HG02763 (cell line): Measurements from ENCODE around the gene NUBPL.

Source experiments
- ATAC-seq: cut with Tn5 transposase; IDR thresholded peaks from one replicate; pipeline ENCODE4 v1.9.1; 2021; ENCODE audit warnings: mild to moderate bottlenecking, moderate library complexity; ENCODE audit not compliant: unreplicated experiment

Gene NUBPL, protein sequence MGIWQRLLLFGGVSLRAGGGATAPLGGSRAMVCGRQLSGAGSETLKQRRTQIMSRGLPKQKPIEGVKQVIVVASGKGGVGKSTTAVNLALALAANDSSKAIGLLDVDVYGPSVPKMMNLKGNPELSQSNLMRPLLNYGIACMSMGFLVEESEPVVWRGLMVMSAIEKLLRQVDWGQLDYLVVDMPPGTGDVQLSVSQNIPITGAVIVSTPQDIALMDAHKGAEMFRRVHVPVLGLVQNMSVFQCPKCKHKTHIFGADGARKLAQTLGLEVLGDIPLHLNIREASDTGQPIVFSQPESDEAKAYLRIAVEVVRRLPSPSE

DNA sequence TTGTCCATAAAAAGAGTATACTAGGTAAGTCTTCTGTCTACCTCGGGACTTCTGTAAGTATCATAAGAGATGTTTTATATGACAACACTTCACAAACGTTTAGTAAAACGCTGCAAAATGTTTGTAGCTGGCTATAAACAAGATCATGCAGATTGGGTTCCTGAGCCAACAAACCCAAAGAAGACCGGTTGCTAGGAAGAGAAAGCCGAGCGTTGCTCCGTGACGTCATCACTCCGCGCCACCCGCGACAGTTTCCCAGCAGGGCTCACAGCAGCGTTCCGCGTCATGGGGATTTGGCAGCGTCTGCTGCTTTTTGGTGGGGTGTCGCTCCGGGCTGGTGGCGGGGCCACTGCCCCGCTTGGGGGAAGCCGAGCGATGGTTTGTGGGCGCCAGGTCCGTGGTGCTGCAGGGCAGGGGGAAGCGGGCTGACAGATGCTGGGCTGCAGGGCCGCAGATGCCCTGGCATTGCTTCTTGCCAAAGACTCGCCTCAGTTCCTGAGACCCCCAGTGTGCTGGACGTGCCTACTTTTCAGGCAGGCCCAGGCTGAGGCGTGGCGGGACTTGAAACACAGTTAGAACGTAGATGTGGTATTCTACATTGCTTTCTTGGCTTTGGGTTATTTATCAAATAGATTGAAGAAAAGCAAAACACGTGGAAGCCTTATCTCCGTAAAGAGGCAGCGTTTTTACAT, at the start of gene NUBPL:
TSS of gene NUBPL (plus strand) at position 250 of the 692 bp plus-strand sequence. CDS start at position 286, 36 bp downstream.
- peak; percentile 97 for ATAC-seq

DNA sequence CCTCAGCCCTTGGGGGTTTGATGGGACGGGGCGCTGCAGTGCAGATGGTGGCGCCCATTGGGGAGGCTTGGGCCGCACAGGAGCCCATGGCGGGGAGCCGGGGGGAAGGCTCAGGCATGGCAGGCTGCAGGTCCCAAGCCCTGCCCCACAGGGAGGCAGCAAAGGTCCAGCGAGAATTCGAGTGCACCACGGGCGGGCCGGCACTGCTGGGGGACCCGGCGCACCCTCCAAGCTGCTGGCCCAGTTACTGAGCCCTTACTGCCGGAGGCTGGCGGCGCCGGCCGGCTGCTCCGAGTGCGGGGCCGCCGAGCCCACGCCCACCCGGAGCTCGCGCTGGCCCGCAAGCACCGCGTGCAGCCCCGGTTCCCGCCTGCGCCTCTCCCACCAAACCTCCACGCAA, 34.1 kb upstream of the NUBPL start:
- no peak for ATAC-seq

DNA sequence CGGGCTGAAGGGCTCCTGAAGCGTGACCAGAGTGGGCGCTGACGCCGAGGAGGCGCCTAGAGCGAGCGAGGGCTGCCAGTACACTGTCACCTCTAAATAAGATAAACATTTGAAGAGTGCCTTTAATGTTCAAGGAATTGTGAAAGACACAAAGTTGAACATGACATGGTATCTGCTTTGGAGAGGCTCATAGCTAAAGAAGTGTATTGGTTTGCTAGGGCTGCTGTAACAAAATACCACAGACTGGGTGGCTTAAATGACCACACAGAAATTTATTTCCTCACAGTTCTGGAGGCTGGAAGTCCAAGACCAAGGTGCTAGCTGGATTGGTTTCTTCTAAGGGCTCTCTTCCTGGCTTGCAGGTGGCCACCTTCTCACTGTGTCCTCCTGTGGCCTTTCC, 33.7 kb upstream of the NUBPL start:
- ATAC-seq: no peak

DNA sequence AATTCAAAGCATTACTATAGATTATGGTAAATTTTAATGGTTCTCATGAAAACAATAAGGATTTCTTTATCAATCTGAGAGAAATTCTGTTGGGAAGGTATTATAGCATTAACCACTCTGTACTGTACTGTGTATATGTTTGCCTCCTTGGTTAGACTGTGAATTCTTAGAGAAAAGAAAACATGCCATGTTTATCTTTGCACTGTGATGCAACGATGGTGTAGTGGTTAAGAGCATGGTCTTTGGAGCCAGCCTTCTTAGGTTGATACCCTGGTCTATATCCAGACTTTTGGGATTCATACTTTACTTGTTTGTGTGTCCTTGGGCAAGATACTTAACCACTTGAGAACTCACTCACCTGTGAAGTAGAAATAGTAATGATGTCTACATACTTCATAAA, 32.2 kb upstream of the NUBPL start:
- ATAC-seq: no peak

DNA sequence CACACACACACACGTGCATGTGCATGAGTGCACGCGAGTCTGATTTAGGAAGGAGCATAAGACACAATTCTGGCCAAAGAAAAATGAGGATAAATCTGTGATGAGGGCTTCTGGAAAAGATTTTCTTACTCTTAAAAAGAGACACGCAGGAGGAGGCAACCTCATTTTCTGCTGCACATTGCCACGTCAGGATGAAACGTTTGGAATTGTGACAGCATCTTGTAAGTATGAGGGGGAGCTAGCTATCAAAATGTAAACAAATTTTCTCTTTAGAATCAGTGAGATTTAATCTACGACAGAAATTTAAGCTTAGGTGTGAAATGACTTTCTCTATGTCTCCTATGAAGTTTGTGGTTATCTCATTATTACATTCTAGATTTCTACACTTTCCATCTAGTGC, 31.1 kb upstream of the NUBPL start:
- ATAC-seq: no peak

DNA sequence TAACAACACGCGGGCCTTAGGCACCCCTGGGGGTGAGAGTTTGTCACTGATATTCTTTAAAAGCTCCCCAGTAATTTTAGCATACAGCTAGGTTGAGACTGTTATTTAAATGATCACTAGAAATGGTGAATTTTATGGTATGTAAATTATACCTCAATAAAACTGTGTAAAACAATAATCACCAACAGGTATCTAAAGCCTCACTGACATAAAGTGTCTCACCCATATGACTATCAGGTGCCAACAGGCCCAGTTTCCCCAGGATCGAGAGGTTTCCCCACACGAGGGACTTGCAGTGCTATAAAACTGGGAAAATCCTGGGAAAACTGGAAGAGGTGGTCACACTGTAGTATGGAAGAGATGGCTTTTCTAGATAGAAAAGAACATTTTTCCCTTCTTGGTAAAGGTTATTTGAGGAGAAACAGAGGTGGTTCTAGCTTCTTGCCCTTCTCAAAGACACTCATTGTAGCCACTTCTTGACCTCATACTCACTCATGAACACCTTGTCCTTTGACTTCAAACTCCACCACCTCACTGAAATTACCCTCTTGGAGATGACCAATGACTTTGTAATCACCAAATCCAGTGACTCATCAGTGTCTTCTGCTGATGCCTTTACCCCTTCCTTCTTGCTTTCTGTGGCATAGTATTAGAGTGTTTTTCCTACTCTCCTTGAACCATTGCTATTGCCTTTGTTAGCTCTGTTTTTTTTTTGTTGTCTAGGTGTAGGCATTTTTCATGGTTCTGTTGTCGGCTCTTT, 24.8 kb upstream of the NUBPL start:
- no peak for ATAC-seq

DNA sequence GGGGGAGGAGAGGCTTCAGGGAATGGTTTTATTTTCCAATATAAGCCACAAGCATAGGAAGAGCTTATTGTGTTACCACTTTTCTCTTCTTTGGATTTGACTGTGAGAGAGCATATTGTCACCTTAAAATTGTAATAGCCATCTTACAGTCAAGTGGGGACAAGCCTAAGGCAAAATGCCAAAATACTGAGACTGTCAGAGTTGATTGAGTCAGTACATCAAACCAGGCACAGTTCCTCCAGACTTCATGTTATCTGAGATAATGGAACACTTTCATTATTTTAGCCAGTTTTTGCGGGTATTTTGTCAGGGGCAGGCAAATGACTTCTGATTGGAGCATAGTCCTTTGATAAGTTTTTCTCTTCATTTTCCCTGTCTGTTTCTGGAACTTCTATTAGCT, 19.5 kb upstream of the NUBPL start:
- no peak for ATAC-seq

DNA sequence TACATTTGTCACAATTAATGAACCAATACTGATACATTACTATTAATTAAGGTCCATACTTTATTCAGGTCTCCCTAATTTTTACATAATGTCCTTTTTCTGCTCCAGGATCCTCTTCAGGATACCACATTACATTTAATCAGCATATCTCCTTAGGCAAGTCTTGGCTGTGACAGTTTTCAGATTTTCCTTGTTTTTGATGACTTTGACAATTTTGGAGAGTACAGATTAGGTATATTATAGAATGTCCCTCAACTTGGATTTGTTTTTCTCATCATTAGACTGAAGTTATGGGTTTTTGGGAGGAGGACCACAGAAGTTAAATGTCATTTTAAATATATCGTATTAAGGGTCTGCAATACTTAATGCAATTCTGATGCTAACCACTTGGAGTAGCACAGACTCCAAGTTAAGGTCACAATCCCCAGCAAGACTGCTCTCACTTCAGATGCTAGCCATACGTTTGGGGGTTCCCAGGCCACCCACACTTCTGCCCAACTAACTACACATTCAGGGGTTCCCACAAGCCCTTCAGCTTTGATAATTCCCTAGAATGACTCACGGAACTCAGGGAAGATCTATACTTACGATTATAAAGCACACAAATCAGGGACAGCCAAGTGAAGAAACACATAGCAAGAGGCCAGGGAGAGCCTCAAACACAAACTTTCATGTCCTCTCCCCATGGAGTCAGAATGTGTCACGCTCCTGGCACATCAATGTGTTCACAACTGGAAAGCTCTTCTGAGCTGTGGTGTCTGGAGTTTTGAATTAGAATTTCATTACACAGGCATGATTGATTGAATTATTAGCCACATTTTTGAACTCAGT, 17.0 kb upstream of the NUBPL start:
- ATAC-seq: no peak

DNA sequence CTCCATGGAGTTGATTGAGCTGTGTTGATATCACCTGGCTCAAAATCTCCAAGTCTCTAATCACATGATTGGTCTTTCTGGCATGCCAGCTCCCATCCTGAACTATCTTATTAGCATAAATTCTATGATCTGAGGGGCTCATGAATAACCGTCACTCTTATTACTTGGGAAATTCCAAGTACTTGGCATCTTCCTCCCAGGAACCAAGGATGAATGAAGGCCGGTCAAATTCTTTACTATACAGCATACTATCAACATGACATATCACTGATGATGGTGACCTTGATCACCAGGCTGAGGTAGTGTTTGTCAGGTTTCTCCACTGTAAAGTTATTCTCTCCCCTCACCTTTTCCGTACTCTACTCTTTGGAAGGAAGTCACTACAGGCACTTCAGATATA, 16.4 kb upstream of the NUBPL start:
- ATAC-seq: no peak

DNA sequence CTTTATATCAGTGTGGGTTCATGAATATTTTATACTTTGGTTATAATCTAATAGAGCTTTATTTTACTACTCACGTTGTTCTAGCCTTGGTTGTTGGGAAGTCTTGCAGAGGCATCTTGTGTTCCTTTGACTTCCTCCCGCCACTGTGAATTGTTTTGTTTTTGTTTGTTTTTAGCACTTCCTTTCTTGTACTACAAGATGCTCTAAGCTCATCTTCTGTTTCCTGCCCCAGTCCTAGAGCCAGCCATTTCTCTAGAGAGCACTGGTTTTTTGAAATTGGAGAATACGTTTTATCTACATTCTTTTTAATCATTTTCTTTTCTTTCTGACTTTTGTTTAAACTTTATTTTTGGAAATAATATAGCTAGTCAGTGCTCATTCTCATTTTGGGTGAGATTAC, 15.9 kb upstream of the NUBPL start:
- no peak for ATAC-seq

DNA sequence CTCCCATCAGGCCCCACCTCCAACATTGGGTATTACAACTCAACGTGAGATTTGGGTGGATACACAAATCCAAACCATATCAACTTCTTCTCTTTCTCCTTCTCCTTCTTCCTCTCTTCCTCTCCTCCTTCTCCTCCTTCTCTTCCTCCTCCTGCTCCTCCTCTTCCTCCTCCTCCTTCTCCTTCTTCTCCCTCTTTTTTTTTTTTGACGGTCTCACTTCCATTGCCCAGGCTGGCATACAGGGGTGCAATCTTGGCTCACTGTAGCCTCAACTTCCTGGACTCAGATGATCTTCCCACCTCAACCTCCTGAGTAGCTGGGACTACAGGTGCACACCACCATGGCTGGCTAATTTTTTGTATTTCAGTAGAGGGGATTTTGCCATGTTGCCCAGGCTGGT, 11.4 kb upstream of the NUBPL start:
- ATAC-seq: no peak

DNA sequence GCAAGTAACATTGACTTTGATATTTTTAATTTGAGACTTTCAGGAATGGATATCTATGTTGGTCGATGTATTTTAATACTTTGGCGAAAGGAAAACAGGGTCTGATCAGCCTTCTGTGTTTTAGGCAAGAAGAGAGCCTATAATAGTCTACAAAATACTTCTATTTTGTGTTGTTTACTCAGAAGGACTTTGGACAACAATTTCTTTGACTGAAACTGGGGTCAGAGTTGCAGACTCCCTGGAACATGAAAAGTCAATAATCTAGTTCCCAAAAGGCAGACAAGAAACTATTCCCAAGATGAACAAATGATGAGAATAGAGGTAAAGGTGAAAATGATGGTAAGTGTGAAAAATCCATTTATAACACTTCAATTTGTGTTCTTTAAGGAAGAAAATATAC, 10.6 kb upstream of the NUBPL start:
- no peak for ATAC-seq

DNA sequence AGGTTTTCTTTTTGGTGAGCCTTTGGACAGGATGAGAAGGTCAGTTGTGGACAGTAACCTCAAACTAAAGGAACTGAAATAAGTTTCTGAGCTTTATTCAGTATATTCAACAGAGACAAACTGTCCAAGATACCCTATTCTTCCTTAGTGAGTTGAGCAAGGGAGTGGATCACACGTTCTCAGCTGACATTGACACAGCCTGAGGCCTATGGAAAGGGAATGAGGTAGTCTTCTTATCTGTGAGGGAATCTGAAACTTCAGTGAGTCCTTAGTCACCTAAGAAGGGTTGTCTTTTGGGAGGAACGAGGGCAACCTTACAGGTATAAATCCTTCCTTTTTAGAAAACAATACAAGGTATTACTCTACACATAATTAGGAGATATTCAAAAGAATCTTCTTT, 5.0 kb upstream of the NUBPL start:
- no peak for ATAC-seq

DNA sequence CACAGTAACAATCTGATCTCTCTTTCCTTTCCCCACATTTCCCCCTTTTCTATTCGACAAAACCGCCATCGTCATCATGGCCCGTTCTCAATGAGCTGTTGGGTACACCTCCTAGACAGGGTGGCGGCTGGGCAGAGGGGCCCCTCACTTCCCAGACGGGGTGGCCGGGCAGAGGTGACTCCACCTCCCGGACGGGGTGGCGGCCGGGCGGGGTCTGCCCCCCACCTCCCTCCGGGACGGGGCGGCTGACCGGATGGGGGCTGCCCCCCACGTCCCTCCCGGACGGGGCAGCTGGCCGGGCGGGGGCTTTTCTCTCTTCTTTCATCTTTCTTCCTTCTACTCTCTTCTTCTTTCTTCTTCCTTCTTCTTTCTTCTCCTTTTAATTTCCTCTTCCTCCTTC, 1.3 kb upstream of the NUBPL start:
- no peak for ATAC-seq

DNA sequence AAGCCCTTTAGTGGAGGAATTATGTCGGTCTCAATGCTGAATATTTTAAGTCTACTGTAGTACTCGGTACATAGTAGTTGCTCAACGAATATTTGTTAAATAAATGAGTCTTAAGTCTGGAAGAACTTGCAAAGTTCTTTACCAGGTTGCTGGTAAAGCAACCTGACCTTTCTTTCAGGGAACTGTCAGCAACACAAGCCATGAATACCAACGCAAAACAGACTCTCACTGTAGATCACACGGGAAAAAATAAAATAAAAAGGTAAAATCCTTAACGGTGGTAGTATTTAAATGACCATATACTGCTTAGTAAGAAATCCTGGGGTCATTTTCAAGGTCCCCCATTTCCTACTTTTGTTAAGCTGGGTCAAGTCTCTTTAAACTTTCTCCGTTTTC, 447 bp upstream of the NUBPL start:
- peak; percentile 5 for ATAC-seq

DNA sequence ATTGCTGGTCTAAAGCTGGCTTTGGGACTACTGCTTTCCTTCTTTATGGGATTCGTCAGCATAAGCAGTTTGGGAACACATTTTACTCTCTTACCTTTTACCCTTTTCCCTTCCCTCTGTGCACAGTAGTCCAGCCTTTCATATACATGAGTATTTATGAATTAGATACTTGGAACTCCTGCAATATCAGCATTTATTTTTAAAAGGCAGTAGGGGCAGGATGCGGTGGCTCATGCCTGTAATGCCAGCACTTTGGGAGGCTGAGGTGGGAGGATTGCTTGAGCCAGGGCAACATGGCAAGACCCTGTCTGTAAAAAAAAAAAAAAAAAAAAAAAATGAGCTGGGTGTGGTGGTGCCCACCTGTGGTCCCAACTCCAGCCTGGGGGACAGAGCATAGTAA, 3.0 kb downstream of the NUBPL start:
- no peak for ATAC-seq

DNA sequence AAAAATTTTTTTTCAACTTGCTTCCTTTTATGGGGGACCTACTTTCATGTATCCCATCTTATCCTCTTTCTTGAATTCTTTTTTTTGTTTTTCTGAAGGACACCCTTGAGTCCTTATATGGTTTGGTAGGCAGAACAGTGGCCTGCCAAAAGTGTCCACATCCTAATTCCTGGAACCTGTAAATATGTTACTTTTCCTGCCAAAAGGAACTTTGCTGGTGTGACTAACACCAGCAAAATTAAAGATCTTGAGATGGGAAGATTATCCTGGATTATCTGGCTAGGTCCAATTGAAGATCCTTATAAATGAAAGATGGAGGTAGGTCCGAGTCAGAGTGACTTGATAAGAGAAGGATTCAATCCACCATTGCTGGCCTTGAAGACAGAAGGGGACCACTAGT, 5.3 kb downstream of the NUBPL start:
- ATAC-seq: no peak

DNA sequence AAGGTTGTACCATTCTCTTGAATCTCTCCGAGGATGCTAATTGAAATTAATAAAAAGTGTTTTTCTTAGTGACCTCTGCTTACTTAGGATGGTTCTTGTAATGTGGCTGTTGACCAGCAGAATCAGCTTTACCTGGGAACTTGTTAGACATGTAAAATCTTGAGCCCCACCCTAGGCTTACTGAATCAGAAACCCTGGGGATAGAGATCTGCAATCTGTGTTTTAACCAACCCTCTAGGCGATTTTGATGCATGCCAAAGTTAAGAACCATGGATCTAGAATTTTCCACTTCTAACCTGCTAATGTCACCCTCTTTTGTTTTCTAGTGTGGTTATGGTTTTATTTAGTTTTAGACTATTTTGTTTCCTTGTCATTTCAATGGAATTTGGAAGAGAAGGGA, 6.5 kb downstream of the NUBPL start:
- ATAC-seq: no peak

DNA sequence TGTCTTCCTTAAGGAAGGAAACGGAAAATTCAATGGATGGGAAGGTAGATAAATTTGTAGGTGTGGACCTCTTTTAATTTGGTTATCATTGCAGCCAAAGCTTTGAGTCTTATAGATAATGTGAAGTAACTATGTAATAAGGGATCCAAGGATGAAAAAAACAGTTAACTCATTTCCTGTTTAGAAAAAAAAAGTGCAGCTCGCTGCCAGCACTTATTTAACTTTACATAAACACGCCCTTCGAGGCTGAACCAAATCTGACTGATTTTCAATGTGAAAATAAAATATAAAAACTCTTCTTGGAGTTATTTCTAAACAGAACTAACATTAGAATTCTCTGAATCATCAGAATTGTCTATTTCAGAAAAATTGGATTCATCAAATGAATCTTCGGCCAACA, 7.0 kb downstream of the NUBPL start:
- ATAC-seq: no peak

DNA sequence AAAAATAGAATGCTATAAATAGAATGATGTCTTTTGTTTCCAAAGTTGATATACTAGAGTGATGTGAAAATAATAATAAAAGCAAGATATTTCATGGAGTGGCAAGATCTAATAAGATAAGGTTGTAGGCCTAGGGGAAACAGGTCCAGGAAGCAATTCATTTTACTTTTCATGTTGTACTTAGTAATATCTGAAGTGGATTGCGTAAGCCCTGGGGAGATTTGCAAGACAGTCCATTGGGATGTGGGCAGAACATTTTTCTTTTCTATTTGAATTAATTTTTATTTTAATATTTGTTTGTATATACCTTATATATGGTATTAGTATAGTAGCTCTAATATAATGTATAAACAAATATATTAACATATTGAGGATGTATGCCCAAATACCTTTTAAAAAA, 7.5 kb downstream of the NUBPL start:
- ATAC-seq: no peak

DNA sequence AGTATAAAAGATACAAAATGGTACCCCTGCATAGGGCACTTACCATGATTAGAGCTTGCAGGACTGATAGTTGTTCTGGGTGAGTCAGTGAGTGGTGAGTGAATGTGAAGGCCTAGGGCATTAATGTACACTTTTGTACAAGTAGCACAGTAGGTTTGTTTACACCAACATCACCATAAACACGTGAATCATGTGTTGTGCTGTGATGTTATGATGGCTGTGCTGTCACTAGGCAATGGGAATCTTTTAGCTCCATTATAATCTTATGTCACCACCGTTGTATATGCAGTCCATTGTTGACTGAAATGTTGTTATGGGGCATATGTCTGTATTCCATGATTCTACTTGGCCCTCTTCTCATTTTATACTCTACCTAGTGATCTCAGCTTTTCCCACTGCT, 11.8 kb downstream of the NUBPL start:
- ATAC-seq: no peak
